Smooth muscle cell of bladder (primary cell): ENCODE measurements around the gene PDE5A. TPM values are rescaled to one million over a fixed set of nuclear protein-coding genes. Genes with fewer than 3 reads are reported as not detected.

ENCODE experiments used
- total RNA-seq: library from RNA; depleted of rRNA; stranded (reverse); fragments of >200 nt; gene quantifications from 2 replicates; pipeline ENCODE4 v1.2.3, GENCODE V29; 2014

The PDE5A gene
- total RNA-seq, result 134 and 242 TPM in 2 replicates

DNA sequence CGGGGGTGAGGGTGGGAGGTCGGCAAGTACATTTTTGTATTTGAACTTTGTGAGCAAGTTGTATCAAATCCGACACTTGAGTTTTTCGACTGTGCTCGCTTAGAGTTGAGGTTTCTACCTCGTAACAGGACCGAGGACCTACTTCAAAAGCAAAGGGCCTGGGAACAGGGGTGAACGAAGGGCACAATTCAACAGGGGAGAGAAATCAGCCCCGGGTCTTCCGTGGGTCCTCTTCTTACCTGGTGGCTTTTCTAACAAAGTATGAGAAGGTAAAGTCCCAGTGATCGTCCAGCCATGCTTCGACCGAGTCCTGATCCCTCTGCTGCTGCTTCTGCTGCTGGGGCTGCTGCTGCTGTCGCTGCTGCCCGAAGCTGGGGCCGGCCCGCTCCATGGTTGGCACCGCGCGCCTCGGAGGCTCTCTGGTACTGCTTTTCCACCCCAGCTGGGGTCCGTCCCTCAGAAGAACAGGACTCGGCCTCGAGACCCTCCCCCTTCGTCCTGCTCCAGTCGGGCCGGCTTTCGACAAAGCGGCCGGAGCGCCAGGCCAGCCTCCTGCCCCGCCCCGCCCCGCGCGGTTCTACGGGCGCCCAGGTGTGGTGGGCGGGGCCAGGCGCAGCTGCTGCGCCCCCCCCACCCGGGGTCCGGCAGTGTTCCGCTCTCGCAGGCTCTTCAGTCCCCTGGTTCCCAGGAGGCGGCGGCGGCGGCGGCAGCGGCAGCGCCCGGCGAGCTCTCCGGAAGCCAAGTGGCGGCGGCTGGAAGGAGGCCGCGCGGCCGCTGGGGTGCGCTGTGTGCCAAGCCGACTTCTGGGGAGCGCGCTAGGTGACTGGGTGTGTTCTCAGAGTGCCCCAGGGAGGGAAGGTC, at the start of gene PDE5A:
Gene PDE5A (minus strand): TSS at position 524 of the 861 bp plus-strand sequence. CDS start 133 bp downstream, at position 391.

